Epithelial cell of proximal tubule (primary cell): ENCODE results near the gene PHOX2A. TPM values are rescaled to one million over a fixed set of nuclear protein-coding genes. Genes with fewer than 3 reads are reported as not detected.

Experiments used
- DNase-seq: peaks from one replicate; pipeline ENCODE4 v3.0.0-alpha.2; 2011; ENCODE audit warnings: low read depth
- H3K4me3 ChIP-seq: 2 replicates; pipeline ENCODE4 v1.5.1; 2011; ENCODE audit warnings: low read depth, mild to moderate bottlenecking, low read length
- total RNA-seq: library from RNA; depleted of rRNA; stranded (reverse); fragments of >200 nt; gene quantifications from 2 replicates; pipeline ENCODE4 v1.2.3, GENCODE V29; 2015
- TF ChIP-seq, protein P1 (sequence below): conservative IDR thresholded peaks from 2 replicates; pipeline ENCODE4 v1.5.1; 2012; ENCODE audit warnings: low read depth, mild to moderate bottlenecking, low read length

Gene PHOX2A
- total RNA-seq, 1 donor from 2014 or later: not detected

DNA sequence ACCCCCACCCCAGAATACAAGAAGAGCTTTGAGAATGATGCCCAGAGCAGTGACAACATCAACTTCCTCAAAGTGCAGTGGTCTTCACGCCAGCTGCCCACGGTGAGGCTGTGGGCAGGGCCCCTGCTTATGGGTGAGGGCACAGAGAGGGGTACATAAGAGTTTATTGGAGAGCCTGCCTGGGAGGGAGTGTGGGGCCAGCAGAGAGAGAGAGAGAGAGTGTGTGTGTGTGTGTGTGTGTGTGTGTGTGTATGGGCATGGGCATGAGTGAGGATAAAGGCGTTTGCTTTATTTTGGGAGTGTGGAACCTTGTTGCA lies 9.5 kb downstream of the PHOX2A start:
- no peak overlapping the region for H3K4me3 ChIP-seq
- DNase-seq: no peak
- TF ChIP-seq, protein P1, sequence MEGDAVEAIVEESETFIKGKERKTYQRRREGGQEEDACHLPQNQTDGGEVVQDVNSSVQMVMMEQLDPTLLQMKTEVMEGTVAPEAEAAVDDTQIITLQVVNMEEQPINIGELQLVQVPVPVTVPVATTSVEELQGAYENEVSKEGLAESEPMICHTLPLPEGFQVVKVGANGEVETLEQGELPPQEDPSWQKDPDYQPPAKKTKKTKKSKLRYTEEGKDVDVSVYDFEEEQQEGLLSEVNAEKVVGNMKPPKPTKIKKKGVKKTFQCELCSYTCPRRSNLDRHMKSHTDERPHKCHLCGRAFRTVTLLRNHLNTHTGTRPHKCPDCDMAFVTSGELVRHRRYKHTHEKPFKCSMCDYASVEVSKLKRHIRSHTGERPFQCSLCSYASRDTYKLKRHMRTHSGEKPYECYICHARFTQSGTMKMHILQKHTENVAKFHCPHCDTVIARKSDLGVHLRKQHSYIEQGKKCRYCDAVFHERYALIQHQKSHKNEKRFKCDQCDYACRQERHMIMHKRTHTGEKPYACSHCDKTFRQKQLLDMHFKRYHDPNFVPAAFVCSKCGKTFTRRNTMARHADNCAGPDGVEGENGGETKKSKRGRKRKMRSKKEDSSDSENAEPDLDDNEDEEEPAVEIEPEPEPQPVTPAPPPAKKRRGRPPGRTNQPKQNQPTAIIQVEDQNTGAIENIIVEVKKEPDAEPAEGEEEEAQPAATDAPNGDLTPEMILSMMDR: no peak

DNA sequence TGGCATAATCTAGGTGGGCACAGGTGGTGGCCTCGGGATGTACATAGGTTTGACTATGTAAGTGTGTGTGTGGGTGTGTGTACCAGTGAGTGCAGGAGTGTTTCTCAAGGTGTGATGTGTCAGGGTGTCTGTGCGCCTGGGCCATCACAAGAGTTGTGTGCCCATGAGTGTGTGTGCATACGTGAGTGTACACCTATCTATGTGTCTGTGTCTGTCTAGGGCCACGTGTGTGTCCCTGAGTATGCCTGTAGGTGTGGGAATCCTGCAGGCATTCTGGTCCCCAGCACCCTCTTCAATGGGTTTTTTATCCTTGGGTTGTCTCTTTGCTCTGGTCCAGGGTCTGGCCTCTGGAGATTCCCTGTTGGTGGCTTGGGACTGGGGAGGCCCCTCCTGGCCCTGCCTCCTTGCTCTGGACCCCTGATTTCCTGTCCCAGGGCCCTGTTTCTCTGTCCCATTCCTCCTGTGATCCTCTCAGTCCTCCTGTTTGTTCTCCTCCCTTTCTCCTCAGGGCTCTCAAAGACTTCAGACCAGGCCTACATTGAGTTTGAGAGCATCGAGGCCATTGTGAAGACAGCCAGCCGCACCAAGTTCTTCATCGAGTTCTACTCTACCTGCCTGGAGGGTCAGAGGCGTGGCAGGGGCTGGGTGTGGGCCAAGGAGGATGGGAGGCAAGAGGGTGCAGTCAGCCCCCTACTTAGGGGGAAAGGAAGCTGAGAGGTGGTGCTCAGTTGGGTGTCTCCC lies 10.0 kb downstream of the PHOX2A start:
- TF ChIP-seq, protein P1: no peak
- no peak for DNase-seq
- no peak overlapping the region for H3K4me3 ChIP-seq

DNA sequence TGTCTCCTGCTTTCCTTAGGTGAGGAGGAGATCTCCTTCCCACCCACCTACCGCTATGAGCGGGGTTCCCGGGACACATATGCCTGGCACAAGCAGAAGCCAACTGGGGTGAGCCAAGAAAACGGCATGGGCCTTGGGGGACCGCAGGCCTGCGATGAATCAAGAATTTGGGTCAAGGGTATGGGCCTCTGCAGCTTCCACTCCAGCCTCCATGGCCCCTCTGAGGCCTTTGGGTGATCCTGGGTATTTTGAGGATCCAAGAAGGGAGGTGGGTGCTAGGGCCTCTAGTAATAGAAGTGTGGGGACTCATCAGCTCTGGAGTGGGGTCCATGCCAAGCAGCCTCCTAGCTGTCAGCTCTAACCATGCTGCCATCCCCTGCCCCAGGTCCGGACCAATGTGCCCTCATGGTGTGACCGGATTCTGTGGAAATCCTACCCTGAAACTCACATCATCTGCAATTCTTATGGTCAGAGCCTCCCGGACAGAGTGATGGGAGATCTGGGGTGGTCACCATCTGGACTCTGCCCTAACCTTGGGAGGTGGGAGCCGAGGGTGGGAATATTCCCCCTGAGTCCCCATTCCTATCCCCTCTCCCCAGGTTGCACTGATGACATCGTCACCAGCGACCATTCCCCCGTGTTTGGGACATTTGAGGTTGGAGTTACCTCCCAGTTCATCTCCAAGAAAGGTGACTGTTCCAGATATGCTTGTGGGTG lies 10.8 kb downstream of the PHOX2A start:
- TF ChIP-seq, protein P1: no peak
- no peak overlapping the region for H3K4me3 ChIP-seq
- no peak for DNase-seq

DNA sequence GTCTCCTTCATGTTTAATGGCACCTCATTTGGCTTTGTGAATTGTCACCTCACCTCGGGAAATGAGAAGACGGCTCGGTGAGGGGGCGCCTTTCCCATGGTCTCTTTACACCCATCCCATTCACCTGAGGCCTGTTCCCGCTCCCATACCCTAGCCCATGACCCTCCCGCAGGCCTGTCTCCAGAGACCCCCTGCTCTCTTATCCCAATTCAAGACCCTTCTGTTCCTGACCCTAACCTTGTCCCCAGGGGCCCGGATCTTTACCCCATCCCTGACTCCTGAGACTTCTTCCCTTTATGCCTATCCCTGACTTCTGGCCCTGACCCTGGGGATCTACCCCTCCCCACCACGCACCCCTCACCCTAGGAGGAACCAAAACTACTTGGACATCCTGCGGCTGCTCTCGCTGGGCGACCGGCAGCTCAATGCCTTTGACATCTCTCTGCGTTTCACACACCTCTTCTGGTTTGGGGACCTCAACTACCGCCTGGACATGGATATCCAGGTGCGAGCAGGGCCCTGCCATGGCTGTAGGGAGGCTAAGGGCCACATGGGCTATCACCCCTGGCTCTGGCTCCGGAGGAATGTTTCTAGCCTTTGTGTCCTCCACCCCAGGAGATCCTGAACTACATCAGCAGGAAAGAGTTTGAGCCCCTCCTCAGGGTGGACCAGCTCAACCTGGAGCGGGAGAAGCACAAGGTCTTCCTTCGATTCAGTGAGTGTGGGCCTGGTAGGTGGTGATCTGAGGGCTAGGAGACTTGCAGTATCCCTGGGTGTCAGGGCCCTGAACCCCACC lies 11.5 kb downstream of the PHOX2A start:
- H3K4me3 ChIP-seq: no peak overlapping the region
- DNase-seq: no peak

DNA sequence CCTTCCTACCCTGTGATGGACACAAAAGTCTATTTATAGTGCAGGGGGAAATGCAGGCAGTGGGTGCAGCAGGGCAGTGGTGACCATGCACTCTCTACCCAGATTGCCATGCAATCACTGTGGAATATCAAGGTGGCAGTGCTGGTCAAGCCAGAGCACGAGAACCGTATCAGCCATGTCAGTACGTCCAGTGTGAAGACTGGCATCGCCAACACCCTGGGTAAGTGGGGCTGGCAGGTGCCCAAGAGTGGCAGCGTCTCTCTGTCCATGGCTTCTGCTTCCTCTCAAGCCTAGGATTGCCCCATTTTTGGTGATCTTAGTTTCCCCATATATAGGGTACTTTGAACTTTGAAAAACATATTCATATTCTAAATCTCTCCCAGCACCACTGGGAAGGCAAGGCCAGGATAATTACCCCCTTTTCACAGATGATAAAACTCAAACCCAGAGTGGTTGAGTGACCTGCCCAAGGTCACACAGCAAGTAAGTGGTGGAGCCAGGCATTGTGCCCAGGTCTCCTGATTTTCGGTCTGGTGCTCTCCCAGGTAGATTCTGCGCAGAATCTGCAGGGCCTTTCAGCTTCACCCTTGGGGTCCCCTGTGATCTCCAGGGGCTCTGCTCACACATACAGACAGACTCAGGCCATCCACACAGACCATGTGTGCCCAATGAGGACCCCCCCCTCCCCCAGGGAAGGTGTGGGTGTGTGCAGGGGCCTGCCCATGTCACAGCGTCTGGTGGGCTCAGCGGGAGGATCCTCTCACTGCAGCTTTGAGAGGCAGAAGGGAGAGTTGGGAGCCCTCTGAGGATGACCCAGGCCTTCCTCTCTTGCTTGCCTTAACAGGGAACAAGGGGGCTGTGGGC lies 12.3 kb downstream of the PHOX2A start:
- DNase-seq: no peak
- TF ChIP-seq, protein P1: no peak

More for the DNA sequence above, 11.5 kb downstream of the PHOX2A start:
- TF ChIP-seq, protein P1: no peak

DNA sequence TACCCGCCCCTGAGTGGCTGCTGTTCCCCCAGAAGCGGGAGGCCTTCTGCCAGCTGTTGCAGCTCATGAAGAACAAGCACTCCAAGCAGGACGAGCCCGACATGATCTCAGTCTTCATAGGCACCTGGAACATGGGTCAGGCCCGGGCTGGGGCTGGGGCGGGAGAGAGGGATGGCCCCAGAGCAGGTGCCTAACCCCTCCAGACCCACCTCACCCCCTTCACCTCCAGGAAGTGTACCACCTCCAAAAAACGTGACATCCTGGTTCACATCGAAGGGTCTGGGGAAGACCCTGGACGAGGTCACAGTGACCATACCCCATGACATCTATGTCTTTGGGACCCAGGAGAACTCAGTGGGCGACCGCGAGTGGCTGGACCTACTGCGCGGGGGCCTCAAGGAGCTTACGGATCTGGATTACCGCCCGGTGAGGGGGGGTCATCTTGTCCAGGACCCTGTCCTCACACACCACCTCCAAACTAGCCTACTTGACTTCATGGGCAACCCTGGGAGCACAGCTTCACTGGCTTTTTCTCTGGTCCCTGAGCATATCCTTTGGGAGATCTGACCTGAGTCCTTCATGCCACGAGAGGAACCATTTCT lies 13.1 kb downstream of the PHOX2A start:
- no peak overlapping the region for H3K4me3 ChIP-seq
- TF ChIP-seq, protein P1: no peak
- DNase-seq: no peak

More for the DNA sequence above, 12.3 kb downstream of the PHOX2A start:
- no peak overlapping the region for H3K4me3 ChIP-seq
